Caco-2 (cell line): Measurements from ENCODE around the gene MFSD6L. TPM values are rescaled to one million over a fixed set of nuclear protein-coding genes. Genes with fewer than 3 reads are reported as not detected.

Experiments
- BruUV-seq: library from RNA; stranded (reverse); fragments of 400-500 nt; replicated peaks from 2 replicates; lab custom pipeline; 2021; lab: Mats Ljungman, UMichigan
- CTCF ChIA-PET: fragments of 300-600 bp; sonication (Branson Sonifier 250); formaldehyde crosslinking; loops from one replicate; lab custom pipeline; 2022; ENCODE audit warnings: antibody characterized with exemption; lab: Charles Lee
- POLR2A ChIA-PET: fragments of 300-600 bp; sonication (Branson Sonifier 250); formaldehyde crosslinking; loops from one replicate; lab custom pipeline; 2022; ENCODE audit warnings: antibody characterized with exemption; lab: Charles Lee
- DNase-seq, 2 experiments: peaks; one replicate each; pipeline versions ENCODE4 v3.0.0 to v3.0.0-alpha.2; 2020 to 2022
- H3K27me3 ChIP-seq: replicated peaks from 2 replicates; pipeline ENCODE4 v1.6.0; 2011; ENCODE audit warnings: low read length; ENCODE audit not compliant: control insufficient read depth, insufficient read depth
- H3K36me3 ChIP-seq: 2 replicates; pipeline ENCODE4 v1.5.1; 2011; ENCODE audit warnings: low read length; ENCODE audit not compliant: control insufficient read depth, insufficient read depth
- H3K4me1 ChIP-seq: fragments of 250-450 bp; sonication (Bioruptor Pico); 2 replicates; pipeline ENCODE4 v1.5.1; 2020; ENCODE audit warnings: mild to moderate bottlenecking
- H3K4me3 ChIP-seq: 2 replicates; pipeline ENCODE4 v1.5.1; 2011; ENCODE audit warnings: low read depth, mild to moderate bottlenecking, control low read depth, low read length
- H3K9me3 ChIP-seq: fragments of 250-450 bp; sonication (Bioruptor Pico); 2 replicates; pipeline ENCODE4 v1.5.1; 2020; ENCODE audit warnings: mild to moderate bottlenecking, moderate library complexity
- H3K27ac Mint-ChIP-seq: one replicate; pipeline ENCODE4 v1.8.0; 2022; ENCODE audit warnings: mixed read lengths; ENCODE audit not compliant: unreplicated experiment
- H3K27me3 Mint-ChIP-seq: one replicate; pipeline ENCODE4 v1.8.0; 2022; ENCODE audit warnings: mixed read lengths; ENCODE audit not compliant: insufficient read depth, unreplicated experiment
- H3K36me3 Mint-ChIP-seq: one replicate; pipeline ENCODE4 v1.8.0; 2022; ENCODE audit warnings: mild to moderate bottlenecking, mixed read lengths; ENCODE audit not compliant: insufficient read depth, unreplicated experiment
- H3K4me1 Mint-ChIP-seq: one replicate; pipeline ENCODE4 v1.8.0; 2022; ENCODE audit warnings: low read depth, mixed read lengths; ENCODE audit not compliant: unreplicated experiment
- H3K4me3 Mint-ChIP-seq: one replicate; pipeline ENCODE4 v1.8.0; 2022; ENCODE audit warnings: mild to moderate bottlenecking, moderate library complexity, mixed read lengths; ENCODE audit not compliant: unreplicated experiment
- H3K9me3 Mint-ChIP-seq: one replicate; pipeline ENCODE4 v1.8.0; 2022; ENCODE audit warnings: mixed read lengths; ENCODE audit not compliant: unreplicated experiment
- CTCF ChIP-seq, 2 experiments: fragments of 200-600 bp in 1 of 2; IDR thresholded peaks; 1 replicate in 1 of 2; 2 replicates in 1 of 2; pipeline versions ENCODE4 v1.5.1 to v1.8.0; 2011 to 2022; ENCODE audit warnings: antibody characterized with exemption in 1 of 2, control low read depth in 1 of 2, inconsistent platforms in 1 of 2, low read depth in 1 of 2, low read length in 1 of 2, mild to moderate bottlenecking in 1 of 2, moderate library complexity in 1 of 2; ENCODE audit not compliant: insufficient read depth in 1 of 2, severe bottlenecking in 1 of 2, unreplicated experiment in 1 of 2
- intact Hi-C: fragments of 100-400 bp; cut with micrococcal nuclease; formaldehyde crosslinking; loops from one replicate; pipeline ENCODE4 v1.10.0; 2022; ENCODE audit not compliant: unreplicated experiment
- total RNA-seq: library from RNA; stranded (reverse); gene quantifications from 2 replicates; pipeline ENCODE4 v1.2.3, GENCODE V29; 2022

The MFSD6L gene
- total RNA-seq, 1 experiment from 2014 or later, result not detected

- TF ChIP-seq CTCF (IDR thresholded peaks at IDR 0.05; ENCODE audit: insufficient read depth in 1 of 2, low read depth in 1 of 2, low read length in 1 of 2, severe bottlenecking in 1 of 2, unreplicated experiment in 1 of 2), result no peak
- Mint-ChIP-seq H3K4me3 (no peak overlapping the region), H3K9me3 (no peaks in the 10 kb centered on the region), H3K4me1 (peaks cover 23% of the 10 kb centered on the region), H3K36me3 (no peaks in the 10 kb centered on the region), H3K27me3 (peaks cover 8% of the 10 kb centered on the region), H3K27ac (no peak overlapping the region)
- ChIA-PET CTCF (no interaction called here), POLR2A (no interaction called here)
- H3K4me1 ChIP-seq, result peaks cover 7% of the 10 kb centered on the region; the same call in 1 of the 2 replicates
- no peaks in the 10 kb centered on the region for H3K36me3 ChIP-seq
- no peak overlapping the region for H3K4me3 ChIP-seq
- no TSS peak for BruUV-seq
- no peaks in the 10 kb centered on the region for H3K9me3 ChIP-seq
- H3K27me3 ChIP-seq, result no peaks in the 10 kb centered on the region
- intact Hi-C loops, result no loop called here
- no peak for DNase-seq
Measured at GRCh38 chr17:8791910-8792270, 7.3 kb downstream of the MFSD6L start.

DNA sequence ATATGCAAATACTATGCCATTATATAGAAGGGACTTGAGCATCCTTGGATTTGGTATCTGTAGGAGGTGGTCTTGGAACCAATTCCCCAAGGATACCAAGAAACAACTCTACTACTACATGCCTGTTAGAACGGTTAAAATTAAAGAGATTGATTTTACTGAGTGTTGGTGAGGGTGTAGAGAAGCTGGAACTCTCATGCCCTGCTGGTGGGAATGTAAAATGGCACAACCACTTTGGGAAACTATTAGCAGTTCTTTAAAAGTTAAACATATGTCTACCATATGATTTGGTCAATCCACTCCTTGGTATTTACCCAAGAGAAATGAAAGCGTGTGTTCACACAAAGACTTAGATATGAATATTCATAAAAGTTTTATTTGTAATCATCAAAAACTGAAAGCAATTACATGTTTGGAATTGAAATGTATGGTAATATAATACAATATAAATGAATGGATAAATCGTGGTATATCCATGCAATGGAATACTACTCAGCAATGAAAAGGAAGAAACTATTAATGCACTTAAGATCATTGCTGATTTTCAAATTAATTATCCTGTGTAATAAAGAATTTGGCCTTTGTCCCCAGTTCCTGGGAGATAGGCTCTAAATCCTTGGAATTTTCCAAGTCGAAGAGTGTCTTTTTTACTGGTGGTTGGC lies 7.8 kb downstream of the MFSD6L start:
- no peaks in the 10 kb centered on the region for H3K9me3 Mint-ChIP-seq
- H3K4me3 Mint-ChIP-seq, result no peak overlapping the region
- no peak for DNase-seq
- intact Hi-C loops, result no loop called here
- H3K36me3 Mint-ChIP-seq, result no peaks in the 10 kb centered on the region
- POLR2A ChIA-PET, result no interaction called here
- H3K9me3 ChIP-seq, result no peaks in the 10 kb centered on the region
- peak in 1 of 2 experiments; percentile 7 for TF ChIP-seq CTCF (IDR thresholded peaks at IDR 0.05; ENCODE audit: insufficient read depth in 1 of 2, low read depth in 1 of 2, low read length in 1 of 2, severe bottlenecking in 1 of 2, unreplicated experiment in 1 of 2)
- no peak overlapping the region for H3K4me3 ChIP-seq
- no peak overlapping the region for H3K27ac Mint-ChIP-seq
- H3K36me3 ChIP-seq, result no peaks in the 10 kb centered on the region
- H3K27me3 Mint-ChIP-seq, result peaks cover 8% of the 10 kb centered on the region
- CTCF ChIA-PET, result no interaction called here
- H3K4me1 Mint-ChIP-seq, result peaks cover 23% of the 10 kb centered on the region
- no peaks in the 10 kb centered on the region for H3K27me3 ChIP-seq
- BruUV-seq, result no TSS peak
- H3K4me1 ChIP-seq, result peaks cover 7% of the 10 kb centered on the region; the same call in 1 of the 2 replicates

DNA sequence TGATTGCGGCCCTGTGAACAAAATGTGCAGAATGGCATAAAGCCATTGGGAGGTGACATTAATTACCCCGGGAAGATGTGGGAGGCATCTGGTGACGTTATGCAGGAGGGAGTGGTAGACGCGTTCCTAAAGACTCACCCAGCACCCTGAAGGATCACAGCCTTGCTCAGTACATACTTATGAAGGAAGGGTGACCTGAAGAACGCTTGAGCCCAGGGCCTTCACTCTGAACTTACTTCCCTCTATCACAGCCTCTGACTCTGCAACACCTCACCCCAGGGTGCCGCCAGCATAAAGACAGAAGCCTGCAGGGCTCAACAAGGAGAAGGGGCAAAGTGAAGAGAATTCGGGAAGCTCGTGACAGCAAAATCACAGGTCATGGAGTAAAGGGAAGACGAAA lies 9.4 kb downstream of the MFSD6L start:
- no peaks in the 10 kb centered on the region for H3K9me3 ChIP-seq
- DNase-seq, result no peak
- no peaks in the 10 kb centered on the region for H3K27me3 ChIP-seq
- Mint-ChIP-seq H3K27me3 (peaks cover 8% of the 10 kb centered on the region), H3K27ac (no peak overlapping the region), H3K4me3 (no peak overlapping the region), H3K36me3 (no peaks in the 10 kb centered on the region), H3K9me3 (no peaks in the 10 kb centered on the region), H3K4me1 (peaks cover 23% of the 10 kb centered on the region)
- CTCF ChIA-PET, result no interaction called here
- H3K4me3 ChIP-seq, result no peak overlapping the region
- BruUV-seq, result no TSS peak
- POLR2A ChIA-PET, result no interaction called here
- intact Hi-C loops, result no loop called here
- peaks cover 7% of the 10 kb centered on the region; the same call in 1 of the 2 replicates for H3K4me1 ChIP-seq
- H3K36me3 ChIP-seq, result no peaks in the 10 kb centered on the region
- TF ChIP-seq CTCF (IDR thresholded peaks at IDR 0.05; ENCODE audit: insufficient read depth in 1 of 2, low read depth in 1 of 2, low read length in 1 of 2, severe bottlenecking in 1 of 2, unreplicated experiment in 1 of 2), result no peak
